PFSK-1 (cell line): Measurements from ENCODE around the gene LRRC8C.

Source experiments
- POLR2AphosphoS5 ChIP-seq: IDR thresholded peaks from 2 replicates; pipeline ENCODE4 v1.6.1; 2012; ENCODE audit warnings: low read depth, mild to moderate bottlenecking, control low read depth, low read length, moderate library complexity
- SIN3A ChIP-seq: IDR thresholded peaks from 2 replicates; pipeline ENCODE4 v1.6.1; 2012; ENCODE audit warnings: mild to moderate bottlenecking, low read length, moderate library complexity, borderline replicate concordance; ENCODE audit not compliant: insufficient read depth
- TAF1 ChIP-seq: IDR thresholded peaks from 2 replicates; pipeline ENCODE4 v1.6.1; 2012; ENCODE audit warnings: low read length, control low read depth, borderline replicate concordance; ENCODE audit not compliant: insufficient read depth

DNA sequence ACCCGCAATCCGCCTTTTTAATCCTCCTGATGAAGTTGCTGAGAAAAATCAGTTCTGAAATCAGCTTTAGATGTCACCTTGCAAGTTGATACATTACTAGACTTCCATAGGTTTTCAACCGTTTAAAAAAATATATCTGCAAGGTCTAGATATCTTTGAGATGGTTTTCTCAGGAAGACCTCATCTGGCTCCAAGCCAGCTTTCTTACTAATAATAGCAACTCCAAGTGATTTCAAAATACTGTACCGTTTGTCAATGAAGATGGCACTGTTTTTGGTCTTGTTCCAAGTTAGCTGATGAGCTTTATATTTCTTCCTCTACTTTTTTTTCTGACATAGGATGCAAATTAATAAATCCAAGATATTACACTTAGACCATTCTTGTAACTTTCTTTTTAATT lies 40.3 kb downstream of the LRRC8C start:
- TF ChIP-seq TAF1 (no peak), POLR2AphosphoS5 (no peak), SIN3A (no peak)
